Limb (tissue), 2 donors: ENCODE results near the gene KHNYN.
"Not testable (repeated sequence)": the region's sequence is repeated elsewhere in the genome, so short reads cannot be mapped to it uniquely, and the experiment has no call there.

ENCODE experiments used
- DNase-seq, 2 donors: peaks; one replicate each; pipeline ENCODE4 v3.0.0-alpha.2; 2016; ENCODE audit errors: extremely low spot score in 2 of 2

KHNYN gene

DNA sequence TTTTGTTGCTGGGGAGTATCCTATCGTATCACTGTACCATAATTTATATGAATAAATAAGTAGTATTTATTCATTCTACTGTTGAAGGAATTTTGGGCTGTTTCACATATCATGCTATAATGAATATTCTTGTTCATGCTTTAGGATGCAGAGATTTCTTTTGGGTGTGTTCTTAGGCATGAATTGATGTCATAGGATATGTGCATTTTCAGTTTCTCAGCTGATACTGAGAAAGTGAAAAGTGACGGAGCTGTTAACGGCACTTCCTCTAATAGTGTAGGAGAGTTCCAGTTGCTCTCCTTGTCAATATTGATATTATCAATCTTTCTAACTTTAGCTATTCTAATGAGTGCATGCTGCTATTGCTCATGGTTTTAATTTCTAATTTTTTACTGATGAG is 36.1 kb downstream of the KHNYN start:
- DNase-seq: no peak

DNA sequence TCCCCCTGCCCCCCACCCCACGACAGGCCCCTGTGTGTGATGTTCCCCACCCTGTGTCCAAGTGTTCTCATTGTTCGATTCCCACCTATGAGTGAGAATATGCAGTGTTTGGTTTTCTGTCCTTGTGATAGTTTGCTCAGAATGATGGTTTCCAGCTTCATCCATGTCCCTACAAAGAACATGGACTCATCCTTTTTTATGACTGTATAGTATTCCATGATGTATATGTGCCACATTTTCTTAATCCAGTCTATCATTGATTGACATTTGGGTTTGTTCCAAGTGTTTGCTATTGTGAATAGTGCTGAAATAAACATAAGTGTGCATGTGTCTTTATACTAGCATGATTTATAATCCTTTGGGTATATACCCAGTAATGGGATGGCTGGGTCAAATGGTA is 40.7 kb downstream of the KHNYN start:
- not testable (repeated sequence) for DNase-seq

DNA sequence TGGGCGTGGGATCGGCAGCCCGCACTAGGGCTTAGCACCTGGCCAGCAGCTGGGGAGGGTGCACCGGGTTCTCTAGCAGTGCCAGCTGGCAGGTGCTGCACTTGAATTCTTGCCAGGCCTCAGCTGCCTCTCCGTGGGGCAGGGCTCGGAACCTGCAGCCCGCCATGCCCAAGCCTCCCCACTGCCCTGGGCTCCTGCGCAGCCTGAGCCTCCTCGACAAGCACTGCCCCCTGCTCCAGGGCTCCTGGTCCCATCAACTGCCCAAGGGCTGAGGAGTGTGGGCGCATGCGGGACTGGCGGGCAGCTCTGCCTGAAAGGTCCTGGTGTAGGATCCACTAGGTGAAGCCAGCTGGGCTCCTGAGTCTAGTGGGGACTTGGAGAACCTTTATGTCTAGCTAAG is 43.5 kb downstream of the KHNYN start:
- no peak for DNase-seq

DNA sequence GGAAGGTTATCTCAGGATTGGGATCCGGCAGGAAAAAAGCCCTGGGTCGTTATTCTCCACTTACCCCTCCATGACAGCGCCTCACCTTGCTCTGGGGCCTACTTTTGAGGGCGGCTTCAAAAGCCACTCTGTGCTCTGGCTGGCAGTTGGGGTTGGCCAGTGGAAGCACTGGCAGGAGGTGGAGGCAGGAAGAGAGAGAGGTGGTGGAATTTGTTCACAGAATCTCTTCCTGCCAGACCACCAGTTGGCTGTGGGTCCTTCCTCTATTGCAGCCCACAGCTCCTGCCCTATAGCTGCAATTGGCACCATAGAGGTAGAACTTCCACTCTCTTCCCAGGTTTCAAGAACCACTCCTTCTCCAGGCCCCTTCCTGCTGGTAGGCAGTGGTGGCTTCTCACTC is 45.5 kb downstream of the KHNYN start:
- DNase-seq: no peak

DNA sequence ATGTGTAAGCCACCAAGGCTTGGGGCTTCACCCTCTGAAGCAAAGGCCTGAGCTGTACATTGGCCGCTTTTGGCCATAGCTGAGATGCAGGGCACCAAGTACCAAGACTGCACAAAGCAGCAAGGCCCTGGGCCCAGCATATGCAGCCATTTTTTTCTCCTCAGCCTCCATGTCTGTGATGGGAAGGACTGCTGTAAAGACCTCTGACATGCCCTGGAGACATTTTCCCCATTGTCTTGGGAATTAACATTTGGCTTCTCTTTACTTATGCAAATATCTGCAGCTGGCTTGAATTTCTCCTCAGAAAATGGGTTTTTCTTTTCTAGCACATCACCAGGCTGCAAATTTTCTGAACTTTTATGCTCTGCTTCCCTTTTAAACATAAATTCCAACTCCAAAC is 50.2 kb downstream of the KHNYN start:
- not testable (repeated sequence) for DNase-seq

DNA sequence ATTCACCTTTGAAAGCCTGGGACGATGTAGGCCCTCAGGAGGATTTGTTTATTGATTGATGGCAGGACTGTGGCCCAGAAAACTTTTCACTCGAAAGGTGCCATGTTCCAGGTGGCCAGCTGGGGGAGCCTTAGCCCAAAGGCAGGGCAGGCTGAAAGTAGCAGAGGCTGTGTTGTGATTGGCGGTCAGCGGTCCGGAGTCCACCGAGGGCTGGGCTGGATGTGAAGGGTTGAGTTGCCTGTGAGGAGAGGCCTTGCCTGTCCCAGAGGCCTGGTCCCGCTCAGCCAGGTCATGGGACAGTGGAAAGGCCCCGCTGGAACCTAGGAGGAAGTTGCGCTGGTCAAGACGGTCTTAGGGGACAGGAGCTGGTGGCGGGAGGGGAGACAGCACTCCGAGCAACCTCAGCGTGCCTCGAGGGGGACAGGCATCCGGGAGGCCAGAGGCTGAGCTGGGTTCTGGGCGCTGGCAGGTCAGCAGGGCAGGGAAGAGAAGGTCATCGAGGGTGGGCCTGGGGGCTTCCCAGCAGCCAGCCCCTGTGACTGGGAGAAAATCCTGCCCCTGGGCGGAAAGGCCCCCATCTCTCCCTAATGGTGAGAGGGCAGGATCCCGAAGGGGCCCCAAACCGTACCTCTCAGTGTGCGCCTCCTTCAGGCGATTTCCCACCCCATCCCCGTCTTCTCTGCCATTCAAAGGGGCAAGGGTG is 52.0 kb downstream of the KHNYN start:
- no peak for DNase-seq

DNA sequence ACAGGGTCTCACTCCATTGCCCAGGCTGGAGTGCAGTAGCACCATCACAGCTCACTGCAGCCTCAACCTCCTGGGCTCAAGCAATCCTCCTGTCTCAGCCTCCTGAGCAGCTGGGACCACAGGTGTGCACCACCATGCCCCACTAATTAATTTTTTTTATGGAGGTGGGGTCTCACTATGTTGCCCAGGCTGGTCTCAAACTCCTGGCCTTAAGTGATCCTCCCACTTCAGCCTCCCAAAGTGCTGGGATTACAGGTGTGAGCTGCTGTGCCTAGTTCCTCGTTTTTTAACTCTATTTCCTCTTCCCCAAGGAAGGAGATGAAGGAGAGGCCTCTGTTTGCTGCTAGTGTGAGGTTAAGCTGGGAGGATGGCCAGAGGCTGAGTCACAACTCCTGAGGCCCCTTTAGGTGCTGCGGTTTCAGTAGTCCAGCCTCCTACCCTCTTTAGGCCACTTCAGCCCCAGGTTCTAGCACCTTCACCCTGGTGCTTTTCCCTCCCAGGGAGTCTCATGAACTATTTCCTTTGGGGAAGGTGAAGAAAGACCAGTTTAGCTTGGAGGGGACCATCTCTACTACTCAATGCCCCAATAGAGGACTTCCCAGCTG is 53.0 kb downstream of the KHNYN start:
- not testable (repeated sequence) for DNase-seq

DNA sequence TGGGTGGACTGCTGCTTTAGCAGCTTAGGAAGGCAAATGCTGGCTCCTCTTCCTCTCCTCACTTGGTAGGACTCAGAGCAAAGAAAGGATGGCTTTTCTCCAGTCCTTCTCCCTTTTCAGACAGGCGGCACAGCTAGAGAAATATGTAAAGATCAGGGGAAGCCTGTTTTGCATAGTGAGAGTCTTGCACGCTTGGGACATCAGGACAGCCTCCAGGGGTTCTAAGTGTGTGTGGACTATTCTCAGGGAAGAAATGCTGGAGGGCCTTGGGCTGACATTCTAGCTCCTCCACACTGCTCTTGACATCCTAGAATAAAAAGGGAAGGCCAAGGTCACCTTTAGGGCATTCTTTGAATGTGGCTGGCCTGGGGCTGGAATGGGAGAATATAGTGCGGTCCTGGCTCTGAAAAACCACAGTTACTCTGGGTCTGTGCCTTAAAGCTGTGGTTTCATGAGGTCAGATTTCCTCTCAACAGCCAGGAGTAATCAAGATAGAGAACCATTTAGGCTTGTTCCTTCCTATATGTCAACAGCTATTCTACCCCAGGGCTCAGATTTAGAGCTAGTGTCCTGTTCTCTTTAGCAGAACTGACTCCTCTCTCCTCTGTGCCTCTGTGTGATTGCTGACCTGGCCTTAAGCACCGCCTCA is 54.0 kb downstream of the KHNYN start:
- no peak for DNase-seq
